GM21423 (cell line): ENCODE measurements around the gene PLCB1.

ENCODE experiments used
- ATAC-seq: cut with Tn5 transposase; IDR thresholded peaks from one replicate; pipeline ENCODE4 v1.9.1; 2021; ENCODE audit warnings: mild to moderate bottlenecking, moderate library complexity; ENCODE audit not compliant: unreplicated experiment

The PLCB1 gene

DNA sequence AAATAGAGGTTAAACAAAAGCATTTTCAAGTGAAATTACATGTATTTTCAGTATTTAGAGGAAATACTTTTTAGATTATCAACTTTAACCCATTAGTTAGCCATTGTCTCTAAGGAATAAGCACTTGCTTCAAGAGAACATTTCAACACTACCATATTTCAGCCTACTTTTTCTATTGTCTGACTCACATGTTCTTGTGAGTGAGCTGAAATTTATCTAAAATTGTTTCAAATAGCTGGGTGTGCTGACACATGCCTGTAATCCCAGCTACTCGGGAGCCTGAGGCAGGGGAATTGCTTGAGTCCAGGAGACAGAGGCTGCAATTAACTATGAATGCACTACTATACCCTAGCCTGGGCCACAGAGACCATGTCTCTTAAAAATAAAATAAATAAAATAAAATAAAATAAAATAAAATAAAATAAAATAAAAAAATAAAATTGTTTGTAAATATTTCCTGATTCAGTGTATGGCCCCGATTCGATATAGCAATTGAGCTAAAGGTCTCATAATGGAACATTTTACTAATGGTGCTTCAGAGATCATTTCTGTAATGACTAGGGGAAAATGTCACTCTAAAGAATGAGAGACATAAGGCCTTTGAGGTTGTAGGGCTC lies 612.3 kb downstream of the PLCB1 start:
- ATAC-seq, result no peak

- ATAC-seq, result no peak
These were observed 617.0 kb downstream of the PLCB1 start for GRCh38 chr20:8749101-8749500.

DNA sequence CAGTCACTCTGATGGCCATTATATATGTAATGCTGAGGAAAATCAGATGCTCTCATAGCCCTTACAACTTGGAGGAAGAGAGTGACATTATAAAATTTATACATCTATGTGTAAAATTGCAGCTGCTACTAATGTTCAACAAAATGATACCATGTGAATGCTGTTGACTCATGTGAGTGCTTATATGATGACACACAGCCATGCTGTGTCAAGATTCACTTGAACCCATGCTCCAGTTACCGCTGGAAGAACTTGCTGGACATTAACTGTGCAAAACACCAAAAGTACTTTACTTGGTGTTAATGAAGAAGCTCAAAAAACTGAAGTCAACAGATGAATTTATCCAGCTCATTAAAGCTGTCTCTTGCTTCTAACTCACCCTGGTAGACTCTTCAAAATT lies 617.9 kb downstream of the PLCB1 start:
- no peak for ATAC-seq

GRCh38 chr20:8755340-8756118 lies 623.5 kb downstream of the PLCB1 start:
- no peak for ATAC-seq

GRCh38 chr20:8756410-8756809 lies 624.3 kb downstream of the PLCB1 start:
- no peak for ATAC-seq

DNA sequence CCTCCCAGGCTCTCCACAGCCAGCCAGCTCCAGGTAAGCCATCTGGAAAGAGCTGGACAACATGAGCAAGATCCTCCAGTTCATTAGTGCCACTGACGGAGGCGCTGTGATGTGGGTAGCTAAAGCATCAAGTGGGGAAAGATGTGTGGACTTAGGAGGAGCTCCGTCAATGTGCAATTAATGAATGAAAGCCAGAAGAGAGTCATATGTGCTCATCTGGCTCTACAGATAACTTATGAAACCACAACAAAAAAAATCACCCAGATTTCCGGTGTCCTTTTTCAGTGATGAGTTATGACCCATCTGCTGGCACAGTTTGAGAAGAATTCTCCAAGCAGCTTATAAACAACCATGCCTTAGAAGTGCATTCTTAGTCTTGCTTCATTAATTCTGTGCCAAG lies 625.1 kb downstream of the PLCB1 start:
- no peak for ATAC-seq

- ATAC-seq, result no peak
These were observed 632.4 kb downstream of the PLCB1 start for GRCh38 chr20:8764344-8764962.

DNA sequence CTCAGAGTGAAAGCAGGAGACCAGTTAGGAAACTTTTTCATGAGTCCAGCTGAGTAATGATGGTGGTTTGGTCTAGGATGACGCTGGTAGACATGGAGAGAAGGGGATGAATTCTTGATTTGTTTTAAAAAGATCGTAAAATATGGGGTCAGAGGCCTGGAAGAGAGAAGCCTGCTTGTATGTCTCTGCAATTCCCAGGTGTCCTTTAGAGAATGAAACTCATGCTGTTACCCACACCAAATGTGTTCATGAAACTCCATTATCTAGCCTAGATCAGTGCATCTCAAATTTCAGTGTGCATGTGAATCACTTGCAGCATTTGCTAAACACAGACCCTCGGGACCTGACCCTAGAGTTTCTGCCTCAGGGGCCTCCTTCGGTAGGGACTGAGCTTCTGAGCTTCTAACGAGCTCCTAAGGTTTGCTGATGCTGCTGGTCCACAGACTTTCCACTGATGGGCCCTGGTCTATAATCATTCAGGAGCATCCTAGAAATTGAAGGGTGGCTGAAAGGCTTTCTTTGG lies 634.9 kb downstream of the PLCB1 start:
- ATAC-seq, result no peak

DNA sequence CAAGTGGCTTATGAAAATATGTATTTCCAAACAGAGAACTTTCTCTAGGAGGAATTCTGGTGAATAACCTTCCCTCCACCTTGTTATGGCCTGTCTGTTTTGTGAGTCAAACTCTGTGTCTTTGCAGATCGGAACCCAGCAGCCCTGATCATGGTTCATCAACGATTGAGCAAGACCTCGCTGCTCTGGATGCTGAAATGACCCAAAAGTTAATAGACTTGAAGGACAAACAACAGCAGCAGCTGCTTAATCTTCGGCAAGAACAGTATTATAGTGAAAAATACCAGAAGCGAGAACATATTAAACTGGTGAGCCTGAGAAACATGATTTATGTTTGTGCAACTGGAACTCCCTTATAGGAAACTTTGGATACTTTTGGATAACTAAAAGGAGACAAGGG lies 642.3 kb downstream of the PLCB1 start:
- no peak for ATAC-seq

DNA sequence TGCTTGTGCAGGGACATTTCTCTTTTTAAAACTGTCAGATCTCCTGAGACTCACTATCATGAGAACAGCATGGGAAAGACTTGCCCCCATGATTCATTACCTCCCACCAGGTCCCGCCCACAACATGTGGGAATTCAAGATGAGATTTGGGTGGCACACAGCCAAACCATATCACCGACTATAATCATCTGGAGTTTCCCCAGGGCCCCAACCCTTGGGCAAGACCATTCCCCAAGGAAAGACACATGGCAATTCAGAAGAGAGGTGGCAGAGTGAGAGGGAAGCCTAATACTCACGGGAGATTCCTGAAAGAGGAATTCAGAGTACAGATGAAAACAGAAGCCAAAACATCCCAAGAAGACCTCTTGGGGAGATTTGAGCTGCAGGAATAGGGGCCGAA lies 645.8 kb downstream of the PLCB1 start:
- ATAC-seq, result no peak

- no peak for ATAC-seq
These were observed 646.3 kb downstream of the PLCB1 start for GRCh38 chr20:8778387-8778786.

GRCh38 chr20:8780915-8781314 lies 648.8 kb downstream of the PLCB1 start:
- no peak for ATAC-seq

GRCh38 chr20:8782804-8783203 lies 650.7 kb downstream of the PLCB1 start:
- no peak for ATAC-seq

DNA sequence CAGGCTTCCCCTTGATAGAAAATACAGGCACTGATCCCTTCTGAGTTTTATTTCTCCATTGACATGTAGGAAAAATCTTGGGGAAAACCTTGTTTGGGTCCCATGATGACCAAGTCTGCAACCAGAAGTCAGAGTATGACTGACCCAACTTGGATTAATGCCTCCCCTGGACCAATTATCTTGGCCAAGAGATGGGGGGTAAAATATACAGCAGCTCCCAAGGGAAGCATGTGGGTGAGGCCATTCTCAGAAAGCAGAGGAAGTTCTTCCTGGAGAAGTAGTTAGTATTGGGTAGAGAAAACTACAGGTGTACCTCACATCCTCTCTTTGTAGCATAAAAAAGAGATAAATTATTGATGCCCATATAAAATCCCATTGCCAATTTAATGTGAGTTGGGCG lies 651.7 kb downstream of the PLCB1 start:
- ATAC-seq, result no peak

- ATAC-seq, result no peak
These were observed 654.3 kb downstream of the PLCB1 start for GRCh38 chr20:8786383-8786782.

DNA sequence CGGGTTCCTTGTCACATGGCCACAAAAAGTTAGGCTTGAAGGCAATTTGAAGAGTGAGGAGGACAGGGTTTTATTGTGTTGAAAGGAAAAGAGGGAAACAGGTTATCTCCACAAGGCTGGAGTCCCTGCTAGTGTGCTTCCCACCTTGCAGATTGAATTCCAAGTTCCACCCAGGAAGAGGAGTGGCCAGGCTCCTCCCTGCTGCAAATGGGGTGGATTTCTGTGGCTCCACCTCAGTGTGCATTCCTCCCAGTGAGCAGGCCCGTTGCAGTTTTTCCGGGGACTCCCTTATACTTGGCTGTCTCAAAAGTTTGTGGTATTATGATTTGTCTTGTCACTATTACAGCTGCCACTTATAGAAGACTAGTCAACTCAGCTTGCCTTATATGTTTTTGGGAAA lies 655.0 kb downstream of the PLCB1 start:
- ATAC-seq, result no peak

- ATAC-seq, result no peak
These were observed 656.2 kb downstream of the PLCB1 start for GRCh38 chr20:8788275-8788674.

- ATAC-seq, result no peak
These were observed 656.8 kb downstream of the PLCB1 start for GRCh38 chr20:8788831-8789230.

DNA sequence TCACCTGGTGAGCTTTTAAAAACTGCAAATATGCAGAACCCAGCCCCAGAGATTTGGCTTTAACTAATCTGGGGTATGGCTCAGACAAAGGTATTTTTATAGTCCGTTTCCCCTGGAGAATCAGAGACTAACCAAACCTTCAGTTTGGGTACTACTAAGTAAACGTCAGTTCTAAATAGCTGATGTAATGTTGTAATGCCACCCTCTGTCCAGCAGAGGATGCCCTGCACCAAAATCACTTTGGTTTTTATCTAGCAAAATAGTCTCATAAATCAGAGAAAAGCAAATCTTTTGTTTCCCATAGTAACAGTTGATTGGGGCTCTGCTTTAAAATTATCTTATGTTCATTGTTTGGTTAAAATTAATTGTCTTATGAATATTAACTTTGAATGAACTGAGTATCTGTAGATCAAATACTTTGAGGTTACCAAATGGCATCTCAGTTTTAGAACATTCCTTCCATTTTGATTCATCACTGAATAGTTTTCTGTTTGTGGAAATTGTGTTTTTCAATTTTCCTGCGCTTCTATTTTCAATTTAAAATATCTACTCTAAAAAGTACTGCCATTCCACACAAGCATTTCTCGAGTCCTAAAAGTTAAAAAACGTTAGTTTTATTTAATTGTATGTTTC lies 658.5 kb downstream of the PLCB1 start:
- no peak for ATAC-seq

DNA sequence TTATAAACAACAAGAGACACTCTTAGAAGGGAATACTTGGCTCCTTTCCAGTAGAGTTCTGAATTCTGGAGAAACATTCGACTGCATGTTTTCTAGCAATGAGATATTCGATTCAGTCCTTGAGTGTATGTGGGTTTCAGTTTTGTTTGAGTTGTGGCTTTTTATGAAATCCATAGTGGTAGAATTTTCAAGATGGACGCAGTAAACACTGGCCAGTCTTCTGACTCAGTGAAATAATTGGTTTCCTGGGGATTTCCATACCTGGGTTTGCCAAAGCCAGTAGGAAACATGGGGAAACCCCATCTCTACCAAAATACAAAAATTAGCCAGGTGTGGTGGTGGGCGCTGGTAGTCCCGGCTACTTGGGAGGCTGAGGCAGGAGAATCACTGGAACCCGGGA lies 663.3 kb downstream of the PLCB1 start:
- ATAC-seq, result no peak

DNA sequence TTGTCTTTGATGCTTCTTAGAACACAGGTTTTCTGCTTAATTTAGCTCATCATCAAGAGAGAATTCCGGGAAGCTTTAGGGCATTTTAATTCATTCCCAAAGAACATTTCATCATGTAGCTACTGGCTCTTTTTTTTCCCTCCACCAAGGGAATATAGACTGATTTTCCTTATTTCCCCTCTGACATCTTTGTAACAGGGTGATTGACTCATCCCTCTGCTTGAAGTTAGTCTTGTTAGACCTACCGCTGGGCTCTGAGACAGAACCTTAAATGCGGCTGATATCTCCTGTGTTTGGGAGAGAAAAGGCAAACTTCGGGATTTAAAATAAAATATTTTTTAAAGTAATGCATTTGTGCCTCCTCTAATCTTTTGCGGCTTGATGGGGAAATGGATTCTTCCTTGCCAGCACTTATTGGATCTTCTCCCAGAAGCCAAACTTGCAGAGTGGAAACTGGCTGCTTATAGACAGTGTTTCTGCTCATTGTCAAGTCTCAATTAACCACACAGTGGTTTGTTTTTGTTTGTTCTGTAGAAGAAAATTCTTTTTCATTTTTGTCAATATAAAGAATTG lies 664.1 kb downstream of the PLCB1 start:
- no peak for ATAC-seq
